Islet of Langerhans (tissue), 1 donor: ENCODE data around the gene PPP1R3C.

ENCODE experiments used
- FAIRE-seq: peaks from one replicate; lab custom pipeline; 2011; peaks lifted over from hg19 to GRCh38; lab: Jason Lieb, UNC

PPP1R3C gene

DNA sequence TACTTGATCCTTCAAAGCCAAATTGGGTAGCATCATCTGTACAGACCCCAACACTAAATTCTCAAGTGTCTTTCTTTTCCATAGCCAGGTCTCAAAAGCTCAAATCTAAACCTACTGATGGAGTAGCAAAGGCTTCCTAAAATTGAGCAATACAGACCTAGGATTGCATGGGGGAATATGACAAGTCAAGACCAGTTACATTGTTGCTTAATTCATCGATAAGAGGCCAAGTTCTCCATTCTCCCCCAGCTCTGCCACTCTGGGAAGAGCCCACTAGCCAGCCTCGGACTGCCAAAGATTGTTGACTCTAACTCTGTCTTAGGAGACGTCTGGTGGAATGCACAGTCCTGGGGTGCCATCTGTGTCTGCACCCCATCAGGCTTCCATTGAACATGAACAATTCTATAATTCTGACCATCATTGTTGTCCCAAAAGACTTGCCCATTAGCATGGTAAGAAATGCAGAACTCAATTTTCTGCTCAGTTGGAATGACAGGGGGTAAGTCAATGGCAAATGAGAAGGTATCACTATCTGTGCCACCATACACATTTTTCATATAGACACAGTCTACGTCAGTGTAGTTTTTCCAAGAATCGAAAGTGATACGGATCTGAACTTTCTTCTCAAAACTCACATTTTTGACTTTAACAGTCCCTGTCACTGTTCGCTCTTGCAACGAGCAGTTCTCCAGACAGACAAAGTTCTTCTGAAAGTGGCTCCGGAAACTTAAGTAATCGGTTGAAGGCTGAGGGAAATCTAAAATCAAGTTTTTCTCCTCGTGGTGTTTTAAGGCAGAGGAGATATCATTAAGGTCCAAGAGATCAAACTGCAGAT, 2.9 kb downstream of the PPP1R3C start:
- FAIRE-seq: no peak

DNA sequence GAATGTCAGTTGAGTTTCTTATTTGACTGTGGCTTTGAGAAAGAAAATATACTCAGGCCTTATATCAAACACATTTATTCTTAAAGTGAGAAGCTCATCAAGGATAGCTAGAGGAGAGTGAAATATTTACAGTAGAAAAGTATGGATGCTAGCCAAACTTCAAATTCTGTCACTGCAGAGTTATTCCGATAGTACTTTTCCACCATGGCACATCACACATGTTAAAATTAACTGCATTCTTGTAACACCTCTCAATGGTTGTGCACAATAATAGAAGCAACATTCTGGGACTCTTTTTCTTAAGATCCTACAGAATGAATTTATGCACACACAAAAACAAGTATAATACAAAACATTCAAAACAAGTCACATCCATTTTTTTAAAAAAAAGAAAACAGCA, 4.5 kb downstream of the PPP1R3C start:
- no peak for FAIRE-seq

DNA sequence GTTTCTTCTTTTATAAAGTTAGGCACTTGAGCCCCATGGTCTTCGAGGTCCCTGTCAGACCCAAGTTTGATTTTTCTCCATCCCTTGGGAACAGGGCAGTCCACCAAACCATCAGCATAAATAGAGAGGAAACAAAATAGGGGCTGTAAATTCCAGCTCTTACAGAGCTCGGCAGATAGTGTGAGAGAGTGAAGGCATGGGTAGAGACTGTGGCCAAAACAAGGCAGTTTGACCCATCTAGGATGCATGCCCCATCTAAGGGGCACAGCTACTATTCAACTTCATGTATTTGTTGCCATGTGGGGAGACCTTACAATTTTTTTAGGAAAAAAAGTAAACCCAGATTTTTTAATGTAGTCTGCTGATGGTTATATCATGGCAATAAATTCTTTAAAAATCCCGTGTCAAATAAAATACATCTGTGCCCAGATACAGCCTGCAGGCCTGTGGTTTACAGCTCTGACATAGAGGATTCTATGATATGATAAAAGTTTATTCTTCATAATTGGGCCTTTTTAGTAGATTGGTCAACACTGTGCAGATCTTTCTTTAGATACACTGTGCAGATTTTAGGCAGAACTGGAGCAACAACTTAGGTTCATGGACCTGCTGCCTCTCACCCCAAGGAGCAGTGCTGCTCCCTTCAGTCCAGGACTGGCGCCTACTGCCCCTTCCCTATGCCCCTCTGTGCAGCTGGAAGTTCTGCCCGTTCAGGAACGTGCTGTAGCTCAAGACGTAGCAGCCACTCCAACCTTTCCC, 5.3 kb downstream of the PPP1R3C start:
- FAIRE-seq: no peak

DNA sequence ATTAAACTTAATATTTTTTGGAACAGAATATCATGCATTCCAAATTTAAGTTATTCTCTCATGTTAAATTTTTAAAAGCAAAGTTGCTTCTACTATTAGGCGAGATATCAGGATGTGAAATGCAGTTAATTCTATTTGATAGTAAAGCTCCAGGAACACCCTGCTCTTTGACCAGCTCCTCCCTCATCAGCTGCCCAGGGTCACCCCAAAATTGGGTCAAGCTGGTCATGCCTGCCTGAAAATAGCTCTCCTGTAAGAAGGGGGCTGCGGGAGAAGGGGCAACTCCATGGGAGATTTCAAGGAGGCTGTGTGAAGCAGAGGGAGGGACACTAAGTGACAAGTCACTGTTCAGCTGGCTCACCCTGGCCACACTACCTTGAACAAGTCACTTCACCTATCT, 5.9 kb downstream of the PPP1R3C start:
- FAIRE-seq: no peak

DNA sequence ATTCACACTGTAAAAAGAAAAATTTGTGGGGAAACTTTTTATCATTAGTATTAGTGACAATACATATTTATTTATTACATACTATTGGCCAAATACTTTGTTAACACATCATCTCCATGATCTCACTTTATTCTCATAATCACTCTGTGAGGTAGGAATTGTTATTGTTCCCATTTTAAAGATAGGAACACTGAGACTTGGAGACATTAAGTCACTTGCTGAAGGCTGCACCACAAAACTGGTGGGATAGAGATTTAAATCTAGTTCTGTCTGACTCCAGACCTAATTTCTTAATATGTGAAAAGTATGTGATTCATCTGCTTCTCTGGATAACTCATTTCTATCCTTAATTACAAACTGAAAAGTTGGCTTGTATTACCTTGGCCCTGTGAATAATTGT, 8.2 kb downstream of the PPP1R3C start:
- FAIRE-seq: no peak

DNA sequence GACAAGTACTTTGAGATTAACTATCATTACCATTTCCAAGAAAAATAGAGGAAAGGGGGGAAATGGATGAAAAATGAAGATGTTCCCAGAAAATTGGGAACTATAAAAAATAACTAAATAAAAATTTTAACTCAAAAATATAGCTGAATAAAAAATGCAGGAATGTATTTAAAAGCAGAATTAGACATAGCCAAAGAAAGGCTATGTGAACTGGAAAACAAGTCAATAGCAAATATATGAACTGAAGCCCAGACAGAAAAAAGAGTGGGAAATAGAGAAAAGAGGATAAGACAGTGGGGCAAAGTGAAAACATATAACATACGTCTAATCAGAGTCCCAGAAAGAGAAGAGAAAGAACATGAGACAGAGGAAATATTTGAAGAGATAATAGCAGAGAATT, 10.3 kb downstream of the PPP1R3C start:
- FAIRE-seq: no peak

DNA sequence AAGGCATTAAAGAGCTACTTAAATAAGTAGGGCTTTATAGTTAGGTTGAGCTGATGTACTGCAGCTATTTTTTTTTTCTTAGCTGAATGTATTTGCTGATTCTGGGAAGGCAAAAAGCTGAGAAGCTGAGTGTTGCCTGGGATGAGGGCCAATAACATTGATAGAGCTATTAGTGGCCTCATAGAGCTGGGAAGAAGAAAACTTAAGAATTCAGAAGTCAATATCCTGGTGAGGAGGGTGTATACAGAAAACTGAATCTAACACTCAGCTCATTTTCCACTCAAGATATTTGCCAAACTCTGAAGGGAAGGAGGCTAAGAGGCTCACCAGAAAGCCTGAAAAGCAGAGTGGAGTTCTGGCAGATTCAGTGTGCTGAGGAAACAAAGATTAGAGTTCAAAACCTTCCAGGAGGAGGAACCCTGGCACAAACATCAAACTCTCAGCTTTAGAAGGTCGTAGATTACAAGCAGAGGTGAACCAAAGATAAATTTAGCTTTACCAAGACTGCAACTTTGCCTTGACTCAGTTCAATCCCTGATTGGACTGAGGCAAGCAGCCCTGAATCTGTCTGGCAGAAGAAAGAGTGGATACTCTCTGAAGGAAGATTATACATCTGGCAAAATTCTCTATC, 11.3 kb downstream of the PPP1R3C start:
- no peak for FAIRE-seq

DNA sequence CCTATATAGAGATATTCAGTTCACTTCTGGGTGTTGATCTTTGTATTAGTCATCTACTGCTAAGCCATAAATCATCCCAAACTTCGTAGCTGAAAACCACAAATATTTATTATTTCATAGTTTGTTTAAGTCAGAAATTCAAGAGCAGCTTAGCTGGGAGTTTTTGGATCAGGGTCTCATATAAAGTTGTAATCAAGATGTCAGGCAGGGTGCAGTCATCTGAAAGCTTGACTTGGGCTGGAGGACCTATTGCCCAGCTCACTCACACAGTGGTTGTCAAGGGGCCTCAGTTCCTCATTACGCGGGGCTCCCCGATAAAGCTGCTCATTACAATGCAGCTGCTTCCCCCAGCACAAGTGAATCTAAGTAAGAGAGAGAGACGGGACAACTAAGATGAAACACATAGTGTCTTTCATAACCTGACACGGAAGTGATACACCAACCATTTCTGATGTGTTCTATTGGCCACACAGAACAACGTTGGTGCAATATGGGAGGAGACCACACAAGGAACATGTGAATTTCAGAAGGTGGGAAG, 15.7 kb downstream of the PPP1R3C start:
- FAIRE-seq: no peak

DNA sequence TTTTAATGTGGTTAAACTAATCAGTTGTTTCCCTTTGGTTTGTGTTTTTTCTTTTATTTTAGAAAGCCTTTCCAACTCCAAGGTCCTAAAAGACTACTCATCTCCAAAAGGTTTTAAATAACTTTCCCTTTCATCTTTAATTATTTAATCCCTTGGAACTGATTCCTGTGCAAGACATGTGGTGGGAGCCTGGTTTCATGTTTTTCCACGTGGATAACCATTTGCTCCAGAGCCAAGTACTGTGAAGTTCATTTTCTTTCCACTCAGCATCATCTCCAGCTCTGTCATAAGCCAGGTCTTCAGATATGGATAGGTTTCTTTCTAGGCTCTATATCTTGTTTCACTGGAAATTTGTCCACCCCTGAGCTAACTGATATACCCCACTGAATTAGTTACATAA, 16.7 kb downstream of the PPP1R3C start:
- no peak for FAIRE-seq

DNA sequence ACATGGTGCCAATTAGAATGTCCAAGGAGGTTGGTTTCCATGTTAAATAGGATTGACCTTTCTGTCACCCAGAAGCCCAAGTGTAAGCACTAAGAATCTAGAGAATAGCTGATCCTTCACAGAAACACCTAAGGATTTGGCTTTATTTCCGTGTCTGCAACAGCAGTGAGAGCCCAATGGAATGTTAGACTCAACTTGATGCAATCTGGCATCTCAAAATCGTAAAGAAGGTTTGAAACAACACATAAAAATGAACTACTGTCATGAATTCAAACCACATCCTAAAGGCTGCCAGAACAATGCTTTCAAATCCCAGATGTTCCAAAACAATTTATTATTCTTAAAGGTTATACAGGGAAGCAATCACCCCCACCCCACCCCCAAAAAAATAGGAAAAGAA, 18.6 kb downstream of the PPP1R3C start:
- no peak for FAIRE-seq

DNA sequence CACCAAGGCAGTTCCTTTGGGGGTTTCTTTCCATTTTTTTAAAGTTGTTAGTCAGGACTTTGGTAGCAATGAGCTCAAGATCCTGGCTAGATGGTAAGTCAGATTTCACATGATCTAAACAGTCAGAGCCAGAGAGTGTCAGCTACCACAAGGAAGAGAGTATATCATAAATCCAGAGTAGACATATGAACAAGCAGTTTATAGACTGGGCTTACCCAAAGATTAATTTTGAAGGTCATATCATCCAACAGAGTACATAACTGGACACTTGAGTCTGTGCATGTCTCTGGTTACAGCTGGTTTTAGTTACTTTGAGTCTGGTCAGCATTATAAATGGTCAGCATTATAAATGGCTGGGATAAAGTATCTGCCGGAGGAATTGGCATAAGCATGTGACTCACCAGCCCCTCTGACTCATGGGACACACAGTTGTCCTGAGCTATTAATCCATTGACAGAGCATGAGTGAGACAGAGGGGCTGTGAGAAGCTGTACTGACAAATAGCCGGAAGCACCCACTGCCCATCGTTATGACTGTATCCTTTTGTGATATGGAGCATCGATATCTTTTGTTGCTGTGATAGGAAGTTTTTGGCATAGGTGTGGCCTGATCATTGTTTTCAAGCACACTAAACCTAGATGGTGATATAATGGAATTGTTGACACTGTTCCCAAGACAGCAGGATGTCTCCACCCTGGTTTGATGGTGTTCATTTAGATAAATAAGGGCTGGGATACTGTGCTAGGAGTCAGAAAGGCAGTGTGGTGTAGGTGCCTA, 19.3 kb downstream of the PPP1R3C start:
- FAIRE-seq: no peak

DNA sequence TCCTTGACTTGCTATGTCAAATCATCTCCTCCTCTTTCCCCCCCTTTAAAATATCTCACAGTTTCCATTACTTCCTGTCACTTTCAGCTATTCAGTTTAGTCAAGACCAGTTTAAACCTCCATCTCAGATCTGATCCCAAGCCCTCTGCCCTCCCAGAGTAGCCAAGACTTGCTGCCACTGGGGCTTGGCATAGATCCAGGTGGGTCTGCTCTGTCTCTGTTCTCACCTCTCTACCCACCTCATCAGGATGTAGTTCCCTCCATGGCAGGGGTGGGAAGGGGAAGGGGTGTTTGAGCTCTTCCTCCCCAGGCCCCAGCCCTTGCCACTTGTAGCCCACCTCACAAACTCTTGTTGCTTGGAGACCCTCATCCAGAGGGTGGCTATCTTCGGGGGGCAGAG, 22.0 kb downstream of the PPP1R3C start:
- FAIRE-seq: no peak

DNA sequence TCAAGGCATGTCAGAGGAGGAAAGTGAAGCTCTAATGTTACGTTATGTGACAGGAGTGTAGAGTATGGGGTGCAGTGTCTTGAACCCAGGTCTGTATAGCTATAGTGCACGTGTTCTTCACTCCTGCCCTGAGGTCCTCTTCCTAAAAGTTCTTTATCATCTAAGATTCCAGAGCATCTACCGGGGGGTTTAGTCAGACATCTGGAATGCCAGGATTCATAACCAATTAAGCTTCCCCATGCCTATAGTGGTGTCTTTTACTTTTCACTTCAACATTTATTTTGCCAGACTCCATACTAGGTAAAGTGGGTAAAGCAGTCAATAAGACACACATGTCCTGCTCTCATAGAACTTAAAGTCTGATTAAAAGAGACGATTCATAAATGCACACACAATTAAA, 22.4 kb downstream of the PPP1R3C start:
- no peak for FAIRE-seq

DNA sequence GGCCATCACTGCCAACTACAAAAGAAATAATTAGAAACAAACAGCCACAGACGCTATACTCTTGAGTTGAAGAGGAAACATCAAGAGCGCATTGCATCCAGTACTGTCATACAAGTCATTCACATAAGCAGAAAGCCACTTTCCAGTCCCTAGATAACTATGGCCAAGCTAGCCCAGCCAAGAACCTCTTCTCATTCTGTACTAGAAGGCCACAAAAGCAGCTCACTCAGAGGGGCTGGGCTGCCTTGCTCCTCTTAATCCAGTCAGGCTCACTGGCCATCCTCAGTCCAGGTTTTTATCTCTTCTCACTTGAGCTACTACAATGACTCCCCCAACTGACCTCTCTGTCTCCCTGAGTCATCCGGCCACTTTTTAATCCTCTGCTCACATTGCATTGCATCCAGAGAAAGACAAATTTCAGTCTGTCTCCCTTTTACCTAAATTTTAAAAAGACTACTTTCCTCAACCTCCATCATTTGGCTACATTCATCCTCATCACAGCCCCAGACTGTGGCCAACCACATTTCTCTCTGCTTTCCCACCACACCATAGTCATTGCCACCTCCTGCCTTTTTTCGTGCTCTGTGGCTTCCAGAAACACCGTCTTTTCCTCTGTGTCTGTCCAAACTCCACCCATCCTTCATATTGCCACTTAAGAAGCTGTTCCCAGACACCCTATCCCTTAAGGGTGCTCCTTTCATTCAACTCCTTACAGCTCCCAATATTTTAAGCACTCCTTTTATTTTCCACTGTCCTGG, 25.0 kb downstream of the PPP1R3C start:
- no peak for FAIRE-seq

DNA sequence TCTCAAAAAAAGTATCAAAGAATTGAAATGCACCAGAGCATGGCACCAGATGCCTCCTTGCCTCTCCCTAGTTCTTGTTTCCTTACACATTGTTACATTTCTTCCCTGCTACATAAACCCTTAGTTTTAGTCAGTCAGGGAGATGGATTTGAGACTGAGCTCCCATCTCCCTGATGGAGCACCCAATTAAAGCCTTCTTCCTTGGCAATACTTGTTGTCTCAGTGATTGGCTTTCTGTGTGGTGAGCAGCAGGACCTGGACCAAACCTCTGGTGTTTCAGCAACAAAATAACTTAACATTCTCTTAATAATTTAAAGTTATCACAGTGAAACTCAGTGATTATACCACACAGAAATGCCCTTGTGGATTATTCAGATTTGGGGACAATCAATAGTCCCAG, 26.9 kb downstream of the PPP1R3C start:
- no peak for FAIRE-seq

DNA sequence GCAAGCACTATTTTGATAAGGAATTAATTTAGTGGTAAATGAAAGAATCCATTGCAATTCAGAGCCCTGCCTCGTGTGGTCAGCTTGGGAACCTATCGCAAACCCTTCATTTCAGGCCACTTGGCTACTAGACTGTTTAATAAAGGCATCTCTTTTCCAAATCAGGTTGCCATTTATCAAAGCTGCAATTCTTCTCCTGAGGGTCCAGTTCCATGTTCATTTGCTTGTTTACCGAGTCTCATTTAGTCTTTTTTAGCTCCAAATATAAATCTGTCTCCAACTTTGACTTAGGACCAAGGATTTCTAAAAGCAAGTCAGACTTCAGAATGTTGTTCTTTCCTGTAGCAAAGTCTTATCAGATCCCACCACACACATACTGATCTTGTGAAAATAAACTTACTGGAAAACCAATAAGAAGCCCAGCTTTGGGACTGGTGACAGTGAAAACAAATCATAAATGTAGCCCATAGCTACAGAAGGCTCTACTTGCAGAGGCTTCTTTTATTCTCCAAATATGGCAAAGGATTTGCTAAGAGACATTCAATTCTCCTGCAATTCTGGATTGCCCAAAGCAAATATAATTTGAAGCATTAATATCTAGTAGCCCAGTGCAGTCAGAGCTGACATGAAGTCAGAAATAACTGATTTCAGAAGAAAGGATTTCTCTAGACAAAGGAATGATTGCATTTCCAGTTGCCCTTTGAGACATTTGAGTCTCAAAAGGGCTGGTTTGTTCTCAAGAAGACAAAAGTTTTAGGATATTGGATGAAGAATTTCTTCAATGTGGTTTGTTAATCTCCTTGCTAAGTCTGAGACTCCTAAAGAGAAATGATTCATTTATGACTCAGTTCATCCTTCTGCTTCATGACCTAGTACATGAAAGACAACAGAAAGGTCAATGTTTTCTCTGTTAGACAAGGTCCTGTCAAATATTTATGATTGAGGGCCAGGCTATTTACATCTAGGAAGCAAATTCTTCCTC, 28.0 kb downstream of the PPP1R3C start:
- FAIRE-seq: no peak

DNA sequence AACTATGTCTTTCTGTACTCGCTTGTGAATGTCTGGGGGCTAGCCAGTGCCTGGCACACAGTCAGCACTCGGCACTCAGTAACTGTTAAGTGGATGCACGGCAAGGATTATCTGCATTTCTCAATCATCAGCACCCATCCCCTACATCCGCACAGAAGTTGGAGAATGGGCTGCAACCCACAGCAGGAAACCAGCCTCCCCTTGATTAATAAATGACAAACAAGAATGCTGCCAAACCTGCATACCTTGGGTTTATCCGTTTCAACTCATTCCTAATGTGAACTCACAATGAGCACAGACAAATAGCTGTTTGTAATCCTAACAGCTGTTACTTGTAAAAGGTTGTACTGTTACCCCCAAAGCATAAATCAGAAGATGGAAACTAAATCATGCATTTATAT, 28.9 kb downstream of the PPP1R3C start:
- no peak for FAIRE-seq

DNA sequence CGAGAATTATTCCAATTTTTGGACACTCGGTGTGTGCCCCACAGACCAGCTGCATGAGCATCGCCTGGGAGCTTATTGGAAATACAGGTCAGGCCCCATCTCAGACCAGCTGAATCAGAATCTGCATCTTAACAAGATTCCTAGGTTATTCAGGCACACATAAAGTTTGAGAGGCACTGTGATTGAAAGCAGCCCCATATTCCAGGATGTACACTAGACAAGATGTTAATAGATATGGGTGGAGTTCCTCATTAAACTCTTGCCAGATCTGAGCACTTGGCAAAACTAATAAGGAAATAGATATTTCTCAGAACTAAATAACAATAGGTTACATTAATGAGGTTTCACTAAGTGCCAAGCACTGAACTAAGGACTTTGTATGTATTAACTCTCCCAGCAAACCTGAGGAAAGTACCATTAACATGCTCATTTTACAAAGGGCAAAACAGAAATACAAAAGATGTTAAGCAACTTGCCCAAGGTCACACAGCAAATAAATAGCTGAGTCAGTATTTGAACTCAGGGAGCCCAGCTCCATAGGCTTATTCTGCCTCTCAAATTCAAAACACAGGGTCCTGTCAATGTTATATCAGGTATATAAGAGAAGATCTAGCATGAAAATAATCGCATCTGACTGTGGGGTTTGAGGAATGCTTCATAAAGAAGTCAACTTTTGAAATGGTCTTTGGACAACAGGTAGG, 29.9 kb downstream of the PPP1R3C start:
- no peak for FAIRE-seq

DNA sequence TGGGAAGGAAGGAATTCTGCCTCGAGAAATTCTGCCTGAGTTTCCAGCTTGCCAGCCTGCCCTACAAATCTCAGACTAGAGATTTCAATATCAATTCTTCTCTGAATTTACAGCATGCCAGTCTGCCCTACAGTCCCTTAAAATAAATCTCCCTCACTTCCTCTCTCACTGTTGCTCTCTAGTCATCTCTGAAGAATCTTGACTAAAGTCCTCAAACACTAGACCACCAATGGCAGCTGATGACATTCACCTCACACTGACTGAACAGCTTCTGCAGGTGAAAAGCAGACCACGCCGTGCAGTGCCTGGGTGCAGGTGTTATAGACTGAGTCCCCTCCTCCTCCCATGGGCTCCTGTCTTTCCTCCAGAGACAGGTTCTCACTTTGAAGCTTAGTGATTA, 30.4 kb downstream of the PPP1R3C start:
- no peak for FAIRE-seq

DNA sequence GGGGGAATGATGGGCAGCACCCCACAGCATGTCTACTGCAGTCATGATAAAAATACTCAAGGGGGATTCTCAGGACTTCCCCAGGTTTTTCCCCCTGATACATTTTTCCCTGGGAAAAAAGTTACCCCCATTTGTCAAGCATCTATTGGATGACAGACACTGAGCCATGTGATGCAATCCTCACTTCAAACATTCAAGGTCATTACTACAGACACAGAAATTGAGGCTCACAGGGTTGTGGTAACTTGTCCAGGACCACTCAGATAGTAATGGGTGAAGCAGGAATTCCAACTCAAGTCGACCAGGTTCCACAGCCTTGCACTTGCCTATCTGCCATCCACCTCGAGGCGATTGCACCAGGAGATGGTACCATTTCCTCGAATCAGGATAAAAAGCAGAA, 31.7 kb downstream of the PPP1R3C start:
- no peak for FAIRE-seq
